Measurements from ENCODE around the gene ICAM1.

ICAM1 gene

DNA sequence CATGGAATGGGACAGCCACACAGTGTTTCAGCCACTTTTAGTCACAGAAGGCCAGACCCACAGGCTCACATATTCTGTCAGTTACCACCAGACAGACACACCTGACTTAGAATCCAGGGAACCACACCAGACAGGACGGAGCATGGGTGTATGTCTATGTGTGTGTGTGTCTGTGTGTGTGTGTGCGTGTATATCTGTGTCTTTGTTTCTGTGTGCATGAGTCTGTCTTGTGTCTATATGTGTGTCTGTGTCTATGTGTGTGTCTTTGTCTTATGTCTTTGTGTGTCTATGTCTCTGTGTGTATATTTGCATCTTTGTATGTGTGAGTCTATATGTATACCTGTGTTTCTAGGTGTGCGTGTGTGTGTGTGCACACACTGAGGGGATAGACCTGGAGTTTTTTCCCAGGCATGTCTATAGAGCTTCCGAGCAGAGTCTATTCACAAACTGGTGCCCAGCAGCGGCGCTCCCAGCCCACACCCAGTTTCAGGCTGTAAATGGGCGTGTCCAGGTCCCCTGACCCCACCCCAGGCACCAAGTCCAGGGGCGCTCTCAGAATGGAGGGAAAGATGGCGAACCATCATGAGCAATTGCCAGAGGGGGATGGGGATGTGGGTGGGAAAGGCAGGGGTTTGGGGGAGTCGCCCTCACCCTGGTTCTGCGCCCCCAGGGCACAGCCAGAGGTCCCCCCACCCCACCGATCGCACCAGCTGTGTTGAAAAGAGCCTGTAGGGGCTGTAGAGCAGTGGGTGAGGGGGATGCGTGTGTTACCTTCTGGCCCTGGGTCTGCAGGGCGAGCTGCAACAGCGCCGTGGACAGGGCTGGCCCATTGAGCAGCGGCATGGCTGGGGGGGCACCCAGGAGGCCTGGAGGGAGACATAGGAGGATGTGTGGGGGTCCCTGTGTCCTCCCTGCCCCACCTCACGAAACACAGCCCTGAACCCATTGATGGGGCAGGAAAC, 51.2 kb downstream of the ICAM1 start:
- DNase-seq (ENCODE audit: low read depth), result no peak

GRCh38 chr19:10325732-10326131, 54.8 kb downstream of the ICAM1 start:
- DNase-seq (ENCODE audit: low read depth), result no peak

DNA sequence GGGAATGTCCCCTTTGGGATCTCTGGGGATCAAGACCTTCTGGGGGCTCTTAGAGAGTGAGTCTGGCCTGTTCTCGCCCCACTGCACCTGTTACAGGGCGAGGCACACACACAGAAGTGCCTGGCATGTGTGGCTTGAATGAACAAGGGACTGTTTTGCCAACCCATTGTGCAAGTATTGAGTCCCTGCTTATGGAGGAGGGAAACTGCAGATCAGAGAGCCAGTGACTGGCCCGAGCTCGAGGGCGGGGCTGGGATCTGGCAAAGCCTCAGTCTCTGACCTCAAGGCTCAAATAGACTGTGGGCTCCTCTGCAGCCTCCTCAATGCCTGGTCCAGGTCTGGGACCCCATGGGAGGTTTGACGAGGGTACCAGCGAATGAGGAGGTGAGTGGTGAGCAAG, 56.9 kb downstream of the ICAM1 start:
- DNase-seq (ENCODE audit: low read depth), result no peak

GRCh38 chr19:10328558-10329429, 57.9 kb downstream of the ICAM1 start:
- no peak for DNase-seq (ENCODE audit: low read depth)

GRCh38 chr19:10329555-10329954, 58.6 kb downstream of the ICAM1 start:
- no peak for DNase-seq (ENCODE audit: low read depth)

DNA sequence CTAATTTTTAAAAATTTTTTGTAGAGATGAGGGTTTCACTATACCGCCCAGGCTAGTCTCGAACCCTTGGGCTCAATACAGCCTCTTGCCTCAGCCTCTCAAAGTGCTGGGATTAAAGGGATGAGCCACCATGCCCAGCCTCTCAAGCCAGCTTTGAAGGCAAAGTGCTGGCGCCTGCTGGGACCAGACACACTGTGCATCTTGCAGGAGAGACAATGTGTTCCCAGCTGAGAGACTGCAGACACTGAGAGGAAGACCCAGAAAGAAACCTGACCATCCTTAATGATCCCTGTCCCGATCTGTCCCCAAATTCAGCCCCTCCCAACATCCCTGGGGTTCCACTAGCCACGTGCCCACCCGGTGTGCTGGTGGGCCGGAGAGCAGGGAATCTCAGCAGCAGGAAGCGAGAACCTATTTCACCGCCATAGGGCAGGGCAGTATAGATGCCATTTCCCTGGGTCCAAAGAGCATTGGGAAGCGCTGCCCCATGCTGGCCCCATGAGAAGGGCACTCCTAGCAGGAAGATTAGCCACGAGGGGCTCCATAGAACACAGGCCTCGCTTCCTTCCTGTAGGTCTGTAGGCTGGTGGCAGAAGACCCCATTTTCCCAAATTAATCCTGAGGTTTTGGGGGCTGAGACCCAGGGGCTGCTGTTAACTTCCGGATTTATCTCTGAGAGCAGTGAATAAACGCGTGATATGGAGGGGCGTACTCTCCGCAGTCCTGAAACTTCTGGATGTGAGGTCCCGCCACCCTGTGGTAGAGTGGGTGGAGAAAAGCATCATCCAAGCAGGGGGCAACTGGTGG, 61.4 kb downstream of the ICAM1 start:
- no peak for DNase-seq (ENCODE audit: low read depth)

DNA sequence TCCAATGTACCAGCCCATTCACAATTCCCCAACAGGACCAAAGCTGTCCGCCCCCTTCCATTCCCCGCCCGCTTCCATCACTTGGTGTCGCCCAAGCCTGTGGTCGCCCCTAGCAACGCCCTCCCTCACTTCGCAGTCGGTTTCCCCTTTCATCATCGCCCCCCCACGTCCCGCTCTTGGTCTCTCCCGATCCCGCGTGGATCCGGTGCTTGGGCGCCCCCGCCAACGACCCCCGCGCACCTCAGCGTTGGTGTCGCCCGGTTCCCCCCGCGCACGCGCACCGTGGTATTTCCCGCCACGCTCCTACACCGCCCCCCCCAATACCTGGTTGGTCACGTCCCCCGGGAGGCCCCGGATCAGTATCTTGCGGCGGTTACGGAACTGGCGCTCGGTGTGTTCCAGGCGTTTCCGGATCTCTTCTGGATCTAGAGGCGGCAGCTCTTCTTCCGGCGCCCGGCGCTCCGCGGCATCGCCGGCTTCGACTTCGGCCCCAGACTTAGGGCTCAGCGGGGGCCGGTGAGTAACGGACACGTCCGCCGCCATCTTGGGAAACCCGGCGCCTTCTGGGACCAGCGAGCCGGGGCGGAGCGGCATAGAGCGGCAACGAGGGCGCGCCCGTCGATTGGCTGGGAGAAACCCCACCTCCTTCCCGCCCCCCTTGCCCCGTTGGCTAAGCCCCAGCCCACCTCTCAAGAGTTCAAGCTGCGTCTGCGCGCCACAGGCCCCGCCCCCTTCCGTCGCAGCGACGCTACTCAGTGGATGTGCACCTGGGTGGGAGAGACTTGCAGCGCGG, 62.2 kb downstream of the ICAM1 start, which contains the start of gene RAVER1:
Gene RAVER1 (minus strand): TSS at position 565 of the 793 bp plus-strand sequence. CDS start 22 bp downstream, at position 543.
- peak; percentile 94 for DNase-seq (ENCODE audit: low read depth)

GRCh38 chr19:10333758-10334587, 63.1 kb downstream of the ICAM1 start:
- DNase-seq (ENCODE audit: low read depth), result no peak

GRCh38 chr19:10334588-10335351, 63.9 kb downstream of the ICAM1 start:
- peak; percentile 89 for DNase-seq (ENCODE audit: low read depth)

GRCh38 chr19:10335352-10335985, 64.5 kb downstream of the ICAM1 start:
- no peak for DNase-seq (ENCODE audit: low read depth)

Measured in GM04504 (cell line).